NCI-H446 treated with DMSO at 0.1 percent for 48 hours (cell line): Measurements from ENCODE around the gene EPHB4.
"Not testable (repeated sequence)": the region's sequence is repeated elsewhere in the genome, so short reads cannot be mapped to it uniquely, and the experiment has no call there.

Experiments
- DNase-seq: peaks from one replicate; lab custom pipeline; 2025; lab: John Stamatoyannopoulos, UW

Gene EPHB4

GRCh38 chr7:100827330-100828226 is at the start of gene EPHB4:
TSS of gene EPHB4 (minus strand) at chr7:100827523. CDS start at chr7:100827030, 493 bp downstream.
- peak; percentile 36 for DNase-seq

GRCh38 chr7:100875356-100875751 is 48.0 kb upstream of the EPHB4 start:
- DNase-seq = no peak

GRCh38 chr7:100874577-100875355 is 47.4 kb upstream of the EPHB4 start, which contains the start of gene SRRT:
TSS of gene SRRT (plus strand) at chr7:100875103. CDS start at chr7:100875591, 488 bp downstream.
- peak; percentile 94 for DNase-seq

- no peak for DNase-seq
Measured at GRCh38 chr7:100874300-100874576, 46.9 kb upstream of the EPHB4 start.

- DNase-seq = no peak
Measured at GRCh38 chr7:100873599-100874299, 46.4 kb upstream of the EPHB4 start.

- no peak for DNase-seq
Measured at GRCh38 chr7:100867776-100868485, 40.6 kb upstream of the EPHB4 start.

GRCh38 chr7:100867040-100867775 is 39.9 kb upstream of the EPHB4 start, which contains the start of gene TRIP6:
TSS of gene TRIP6 (plus strand) at chr7:100867387. CDS start at chr7:100867498, 111 bp downstream.
- no peak for DNase-seq

- DNase-seq = no peak
Measured at GRCh38 chr7:100866729-100867039, 39.4 kb upstream of the EPHB4 start.

GRCh38 chr7:100865938-100866728 is 38.8 kb upstream of the EPHB4 start:
- peak; percentile 51 for DNase-seq

GRCh38 chr7:100865372-100865911 is 38.1 kb upstream of the EPHB4 start:
- no peak for DNase-seq

- DNase-seq = no peak
Measured at GRCh38 chr7:100864263-100864845, 37.0 kb upstream of the EPHB4 start.

- DNase-seq = no peak
Measured at GRCh38 chr7:100863406-100863950, 36.2 kb upstream of the EPHB4 start.

- DNase-seq = no peak
Measured at GRCh38 chr7:100861616-100861985, 34.3 kb upstream of the EPHB4 start.

- no peak for DNase-seq
Measured at GRCh38 chr7:100860702-100861615, 33.6 kb upstream of the EPHB4 start.

GRCh38 chr7:100859856-100860255 is 32.5 kb upstream of the EPHB4 start:
- no peak for DNase-seq

- no peak for DNase-seq
Measured at GRCh38 chr7:100856871-100857282, 29.6 kb upstream of the EPHB4 start.

GRCh38 chr7:100855515-100855914 is 28.2 kb upstream of the EPHB4 start:
- no peak for DNase-seq

- not testable (repeated sequence) for DNase-seq
Measured at GRCh38 chr7:100854899-100855298, 27.6 kb upstream of the EPHB4 start.
